ENCODE results near the gene DNHD1.
A peak's percentile ranks its signal among the peaks of the same experiment; 100 is the strongest.

The DNHD1 gene

GRCh38 chr11:6606471-6607189 lies 109.5 kb downstream of the DNHD1 start:
- Histone ChIP-seq H3K9me3 (ENCODE audit: insufficient read depth, low read length) (no peaks in the 10 kb centered on the region), H3K9ac (ENCODE audit: insufficient read length, low read depth) (peak overlapping the region; percentile 66), H3K36me3 (ENCODE audit: insufficient read depth, insufficient read length, low read length) (peaks cover 69% of the 10 kb centered on the region), H3K27me3 (ENCODE audit: insufficient read depth, insufficient read length) (no peaks in the 10 kb centered on the region), H3K4me1 (ENCODE audit: insufficient read depth, insufficient read length) (peaks cover 15% of the 10 kb centered on the region), H3K4me3 (ENCODE audit: insufficient read length, low read depth) (no peak overlapping the region)
- DNase-seq (ENCODE audit: low read depth, low spot score) = peak; percentile 93
- TF ChIP-seq SUZ12 (IDR thresholded peaks at IDR 0.05; ENCODE audit: extremely low read depth, insufficient read depth, insufficient read length) = no peak
- no peak for TF ChIP-seq YY1 (IDR thresholded peaks at IDR 0.05; ENCODE audit: insufficient read depth, insufficient read length)
- no peak for TF ChIP-seq ZNF274 (IDR thresholded peaks at IDR 0.05; ENCODE audit: low read depth, low read length)

- DNase-seq (ENCODE audit: low read depth, low spot score) = no peak
- H3K9ac ChIP-seq (ENCODE audit: insufficient read length, low read depth) = no peak overlapping the region
- H3K4me1 ChIP-seq (ENCODE audit: insufficient read depth, insufficient read length) = peaks cover 15% of the 10 kb centered on the region
- H3K4me3 ChIP-seq (ENCODE audit: insufficient read length, low read depth) = no peak overlapping the region
- no peaks in the 10 kb centered on the region for H3K9me3 ChIP-seq (ENCODE audit: insufficient read depth, low read length)
- TF ChIP-seq YY1 (IDR thresholded peaks at IDR 0.05; ENCODE audit: insufficient read depth, insufficient read length) (no peak), SUZ12 (IDR thresholded peaks at IDR 0.05; ENCODE audit: extremely low read depth, insufficient read depth, insufficient read length) (no peak), ZNF274 (IDR thresholded peaks at IDR 0.05; ENCODE audit: low read depth, low read length) (no peak)
- no peaks in the 10 kb centered on the region for H3K27me3 ChIP-seq (ENCODE audit: insufficient read depth, insufficient read length)
- H3K36me3 ChIP-seq (ENCODE audit: insufficient read depth, insufficient read length, low read length) = peaks cover 63% of the 10 kb centered on the region
Measured at GRCh38 chr11:6607190-6607795, 110.2 kb downstream of the DNHD1 start.

GRCh38 chr11:6608011-6608410 lies 110.9 kb downstream of the DNHD1 start:
- DNase-seq (ENCODE audit: low read depth, low spot score) = no peak
- Histone ChIP-seq H3K4me3 (ENCODE audit: insufficient read length, low read depth) (no peak overlapping the region), H3K9me3 (ENCODE audit: insufficient read depth, low read length) (no peaks in the 10 kb centered on the region), H3K4me1 (ENCODE audit: insufficient read depth, insufficient read length) (peaks cover 15% of the 10 kb centered on the region), H3K36me3 (ENCODE audit: insufficient read depth, insufficient read length, low read length) (peaks cover 60% of the 10 kb centered on the region), H3K27me3 (ENCODE audit: insufficient read depth, insufficient read length) (no peaks in the 10 kb centered on the region), H3K9ac (ENCODE audit: insufficient read length, low read depth) (no peak overlapping the region)
- TF ChIP-seq ZNF274 (IDR thresholded peaks at IDR 0.05; ENCODE audit: low read depth, low read length) (no peak), SUZ12 (IDR thresholded peaks at IDR 0.05; ENCODE audit: extremely low read depth, insufficient read depth, insufficient read length) (no peak), YY1 (IDR thresholded peaks at IDR 0.05; ENCODE audit: insufficient read depth, insufficient read length) (no peak)

- Histone ChIP-seq H3K27me3 (ENCODE audit: insufficient read depth, insufficient read length) (no peaks in the 10 kb centered on the region), H3K9ac (ENCODE audit: insufficient read length, low read depth) (no peak overlapping the region), H3K4me1 (ENCODE audit: insufficient read depth, insufficient read length) (peaks cover 15% of the 10 kb centered on the region), H3K36me3 (ENCODE audit: insufficient read depth, insufficient read length, low read length) (peaks cover 65% of the 10 kb centered on the region), H3K4me3 (ENCODE audit: insufficient read length, low read depth) (no peak overlapping the region), H3K9me3 (ENCODE audit: insufficient read depth, low read length) (no peaks in the 10 kb centered on the region)
- TF ChIP-seq ZNF274 (IDR thresholded peaks at IDR 0.05; ENCODE audit: low read depth, low read length) (no peak), SUZ12 (IDR thresholded peaks at IDR 0.05; ENCODE audit: extremely low read depth, insufficient read depth, insufficient read length) (no peak), YY1 (IDR thresholded peaks at IDR 0.05; ENCODE audit: insufficient read depth, insufficient read length) (no peak)
- DNase-seq (ENCODE audit: low read depth, low spot score) = no peak
Measured at GRCh38 chr11:6608726-6609501, 111.8 kb downstream of the DNHD1 start.

GRCh38 chr11:6609502-6610015 lies 112.5 kb downstream of the DNHD1 start:
- no peak for TF ChIP-seq SUZ12 (IDR thresholded peaks at IDR 0.05; ENCODE audit: extremely low read depth, insufficient read depth, insufficient read length)

GRCh38 chr11:6610591-6610990 lies 113.5 kb downstream of the DNHD1 start:
- peaks cover 15% of the 10 kb centered on the region for H3K4me1 ChIP-seq (ENCODE audit: insufficient read depth, insufficient read length)
- no peaks in the 10 kb centered on the region for H3K9me3 ChIP-seq (ENCODE audit: insufficient read depth, low read length)
- peak overlapping the region; percentile 90 for H3K9ac ChIP-seq (ENCODE audit: insufficient read length, low read depth)
- no peak overlapping the region for H3K4me3 ChIP-seq (ENCODE audit: insufficient read length, low read depth)
- H3K27me3 ChIP-seq (ENCODE audit: insufficient read depth, insufficient read length) = no peaks in the 10 kb centered on the region
- peaks cover 75% of the 10 kb centered on the region for H3K36me3 ChIP-seq (ENCODE audit: insufficient read depth, insufficient read length, low read length)
- TF ChIP-seq SUZ12 (IDR thresholded peaks at IDR 0.05; ENCODE audit: extremely low read depth, insufficient read depth, insufficient read length) (no peak), ZNF274 (IDR thresholded peaks at IDR 0.05; ENCODE audit: low read depth, low read length) (no peak), YY1 (IDR thresholded peaks at IDR 0.05; ENCODE audit: insufficient read depth, insufficient read length) (no peak)
- DNase-seq (ENCODE audit: low read depth, low spot score) = no peak

More at GRCh38 chr11:6609502-6610015, 112.5 kb downstream of the DNHD1 start:
- DNase-seq (ENCODE audit: low read depth, low spot score) = no peak
- Histone ChIP-seq H3K9me3 (ENCODE audit: insufficient read depth, low read length) (no peaks in the 10 kb centered on the region), H3K4me1 (ENCODE audit: insufficient read depth, insufficient read length) (peaks cover 15% of the 10 kb centered on the region), H3K4me3 (ENCODE audit: insufficient read length, low read depth) (no peak overlapping the region), H3K27me3 (ENCODE audit: insufficient read depth, insufficient read length) (no peaks in the 10 kb centered on the region), H3K9ac (ENCODE audit: insufficient read length, low read depth) (no peak overlapping the region), H3K36me3 (ENCODE audit: insufficient read depth, insufficient read length, low read length) (peaks cover 72% of the 10 kb centered on the region)

Data from NT2/D1 (cell line).